H9 (cell line): ENCODE data around the gene ARHGEF2. TPM values are rescaled to one million over a fixed set of nuclear protein-coding genes. Genes with fewer than 3 reads are reported as not detected.

Experiments
- DNase-seq: peaks from one replicate; pipeline ENCODE4 v3.0.0-alpha.2; 2017
- H2AFZ ChIP-seq: one replicate; pipeline ENCODE4 v1.6.1; 2013; ENCODE audit warnings: mild to moderate bottlenecking, low read length, control low read depth, moderate library complexity
- H2AK5ac ChIP-seq: 2 replicates; pipeline ENCODE4 v1.6.1; 2013; ENCODE audit warnings: low read length, control low read depth, mixed read lengths; ENCODE audit not compliant: insufficient read length
- H2BK120ac ChIP-seq: one replicate; pipeline ENCODE4 v1.6.1; 2013; ENCODE audit warnings: low read depth, mild to moderate bottlenecking, low read length, control low read depth, inconsistent platforms; ENCODE audit not compliant: poor library complexity, severe bottlenecking
- H2BK12ac ChIP-seq: 2 replicates; pipeline ENCODE4 v1.6.1; 2013; ENCODE audit warnings: low read length, control low read depth, mixed read lengths, low read depth; ENCODE audit not compliant: insufficient read length
- H2BK15ac ChIP-seq: 2 replicates; pipeline ENCODE4 v1.6.1; 2013; ENCODE audit warnings: low read depth, low read length, control low read depth
- H2BK20ac ChIP-seq: one replicate; pipeline ENCODE4 v1.6.1; 2013; ENCODE audit warnings: low read depth, mild to moderate bottlenecking, low read length, control low read depth, inconsistent platforms; ENCODE audit not compliant: poor library complexity, severe bottlenecking
- H2BK5ac ChIP-seq: 2 replicates; pipeline ENCODE4 v1.6.1; 2013; ENCODE audit warnings: low read length, control low read depth, mixed read lengths; ENCODE audit not compliant: insufficient read length
- H3K14ac ChIP-seq: 2 replicates; pipeline ENCODE4 v1.6.1; 2013; ENCODE audit warnings: low read length, control low read depth; ENCODE audit not compliant: insufficient read depth
- H3K18ac ChIP-seq: 2 replicates; pipeline ENCODE4 v1.6.1; 2013; ENCODE audit warnings: low read depth, mild to moderate bottlenecking, mixed read lengths, low read length, control low read depth; ENCODE audit not compliant: insufficient read length
- H3K23ac ChIP-seq: 2 replicates; pipeline ENCODE4 v1.6.1; 2013; ENCODE audit warnings: low read length, control low read depth, mixed read lengths, low read depth; ENCODE audit not compliant: insufficient read length
- H3K23me2 ChIP-seq: 2 replicates; pipeline ENCODE4 v1.6.1; 2013; ENCODE audit warnings: low read depth, mild to moderate bottlenecking, mixed read lengths, low read length, control low read depth; ENCODE audit not compliant: insufficient read length, poor library complexity, severe bottlenecking
- H3K27ac ChIP-seq: 2 replicates; pipeline ENCODE4 v1.5.1; 2013; ENCODE audit warnings: low read length, control low read depth, mixed read lengths, low read depth; ENCODE audit not compliant: insufficient read length
- H3K27me3 ChIP-seq: 2 replicates; pipeline ENCODE4 v1.6.1; 2013; ENCODE audit warnings: low read length, control low read depth, inconsistent platforms; ENCODE audit not compliant: insufficient read depth
- H3K4ac ChIP-seq: 2 replicates; pipeline ENCODE4 v1.6.1; 2013; ENCODE audit warnings: low read depth, mild to moderate bottlenecking, control low read depth, inconsistent platforms, low read length, moderate library complexity
- H3K4me1 ChIP-seq: 2 replicates; pipeline ENCODE4 v1.6.1; 2013; ENCODE audit warnings: low read length, control low read depth, inconsistent platforms; ENCODE audit not compliant: insufficient read depth
- H3K4me2 ChIP-seq: 2 replicates; pipeline ENCODE4 v1.6.1; 2013; ENCODE audit warnings: low read length, control low read depth, mixed read lengths; ENCODE audit not compliant: insufficient read length, insufficient read depth
- H3K56ac ChIP-seq: 2 replicates; pipeline ENCODE4 v1.6.1; 2013; ENCODE audit warnings: low read depth, mild to moderate bottlenecking, mixed read lengths, low read length, control low read depth; ENCODE audit not compliant: insufficient read length
- H3K79me1 ChIP-seq: 2 replicates; pipeline ENCODE4 v1.6.1; 2013; ENCODE audit warnings: low read depth, mild to moderate bottlenecking, moderate library complexity, low read length, control low read depth, inconsistent platforms; ENCODE audit not compliant: insufficient read depth, poor library complexity, severe bottlenecking
- H3K79me2 ChIP-seq: 2 replicates; pipeline ENCODE4 v1.6.1; 2013; ENCODE audit warnings: low read length, control low read depth, inconsistent platforms; ENCODE audit not compliant: insufficient read depth
- H3K9ac ChIP-seq: 2 replicates; pipeline ENCODE4 v1.6.1; 2013; ENCODE audit warnings: low read length, control low read depth, mixed read lengths; ENCODE audit not compliant: insufficient read length; ENCODE audit errors: extremely low read depth
- H3K9me3 ChIP-seq: one replicate; pipeline ENCODE4 v1.6.1; 2013; ENCODE audit warnings: low read depth, low read length, inconsistent platforms; ENCODE audit not compliant: control insufficient read depth
- H3T11ph ChIP-seq: one replicate; pipeline ENCODE4 v1.6.1; 2013; ENCODE audit warnings: mild to moderate bottlenecking, low read length, control low read depth, inconsistent platforms
- H4K20me1 ChIP-seq: one replicate; pipeline ENCODE4 v1.6.1; 2013; ENCODE audit not compliant: control insufficient read depth, insufficient read length, insufficient read depth
- H4K5ac ChIP-seq: 2 replicates; pipeline ENCODE4 v1.6.1; 2013; ENCODE audit warnings: low read depth, mild to moderate bottlenecking, mixed read lengths, low read length, control low read depth; ENCODE audit not compliant: insufficient read length
- H4K8ac ChIP-seq: replicated peaks from 2 replicates; pipeline ENCODE4 v1.6.1; 2013; ENCODE audit warnings: low read length, control low read depth, mixed read lengths, low read depth; ENCODE audit not compliant: insufficient read length
- H4K91ac ChIP-seq: 2 replicates; pipeline ENCODE4 v1.6.1; 2013; ENCODE audit warnings: low read depth, mild to moderate bottlenecking, moderate library complexity, mixed read lengths, low read length, control low read depth; ENCODE audit not compliant: insufficient read length
- H3K27ac Mint-ChIP-seq, 3 experiments: 2 replicates in 2 of 3; 3 replicates in 1 of 3; pipeline ENCODE4 v1.8.0; 2020 to 2021; ENCODE audit warnings: mixed read lengths in 3 of 3, mild to moderate bottlenecking in 1 of 3, moderate library complexity in 1 of 3
- H3K27me3 Mint-ChIP-seq: 2 replicates; pipeline ENCODE4 v1.8.0; 2021; ENCODE audit warnings: low read depth, mild to moderate bottlenecking, moderate library complexity, mixed read lengths
- H3K36me3 Mint-ChIP-seq, 3 experiments: 2 replicates in 2 of 3; 3 replicates in 1 of 3; pipeline ENCODE4 v1.8.0; 2020 to 2021; ENCODE audit warnings: low read depth in 3 of 3, mixed read lengths in 3 of 3; ENCODE audit not compliant: insufficient read depth in 1 of 3
- H3K4me1 Mint-ChIP-seq, 2 experiments: 2 replicates each; pipeline ENCODE4 v1.8.0; 2020; ENCODE audit warnings: mixed read lengths in 2 of 2
- H3K4me3 Mint-ChIP-seq, 2 experiments: 2 replicates in 1 of 2; 3 replicates in 1 of 2; pipeline ENCODE4 v1.8.0; 2020 to 2021; ENCODE audit warnings: mild to moderate bottlenecking in 2 of 2, mixed read lengths in 2 of 2, moderate library complexity in 1 of 2
- H3K9me3 Mint-ChIP-seq, 2 experiments: 2 replicates in 1 of 2; 3 replicates in 1 of 2; pipeline ENCODE4 v1.8.0; 2020; ENCODE audit warnings: mild to moderate bottlenecking in 2 of 2, mixed read lengths in 2 of 2, moderate library complexity in 1 of 2
- CTCF ChIP-seq: fragments of 200-600 bp; sonication (generic); conservative IDR thresholded peaks from 3 replicates; pipeline ENCODE4 v1.8.0; 2021; ENCODE audit warnings: antibody characterized with exemption, mild to moderate bottlenecking
- WGBS: extraction: QIAGEN DNeasy Blood & Tissue Kit; methylation state at CpG from one replicate; pipeline ENCODE4 v1.1.7; 2013; ENCODE audit warnings: missing lambda C conversion rate, low lambda C conversion rate, mixed read lengths; ENCODE audit not compliant: insufficient read length; ENCODE audit errors: extremely low coverage; 5-methylcytosine and 5-hydroxymethylcytosine counted together
- total RNA-seq: library from RNA; stranded (reverse); gene quantifications from 2 replicates; pipeline ENCODE4 v1.2.1, GENCODE V29; 2021

Gene ARHGEF2
- total RNA-seq, 1 experiment from 2014 or later = 111 TPM

- H3K4me1 Mint-ChIP-seq = peaks cover 0 to 4% of the 10 kb centered on the region in 2 experiments; a peak in 1 of 4 replicates
- H3K4ac ChIP-seq = no peak overlapping the region
- H2BK120ac ChIP-seq = no peak overlapping the region
- H4K91ac ChIP-seq = no peak overlapping the region
- no CpG with 5 or more reads among the region's 2 CpGs for WGBS
- H3K23me2 ChIP-seq = no peaks in the 10 kb centered on the region
- no peak overlapping the region for H3K4me2 ChIP-seq
- H3K4me3 Mint-ChIP-seq = no peak overlapping the region
- H2AFZ ChIP-seq = no peak overlapping the region
- H3K79me2 ChIP-seq = no peaks in the 10 kb centered on the region
- H2AK5ac ChIP-seq = no peak overlapping the region
- H4K5ac ChIP-seq = no peak overlapping the region
- no peaks in the 10 kb centered on the region for H3K36me3 Mint-ChIP-seq
- H3K9me3 Mint-ChIP-seq = no peaks in the 10 kb centered on the region
- no peak overlapping the region for H2BK20ac ChIP-seq
- H2BK15ac ChIP-seq = no peak overlapping the region
- H3K79me1 ChIP-seq = no peaks in the 10 kb centered on the region
- no peaks in the 10 kb centered on the region for H3K9me3 ChIP-seq
- H3K27ac Mint-ChIP-seq = no peak overlapping the region
- no peak overlapping the region for H2BK12ac ChIP-seq
- no peaks in the 10 kb centered on the region for H3K4me1 ChIP-seq
- H2BK5ac ChIP-seq = no peak overlapping the region
- no peak overlapping the region for H3K9ac ChIP-seq
- H3K27me3 Mint-ChIP-seq = peaks cover 4% of the 10 kb centered on the region
- H4K8ac ChIP-seq = no peak overlapping the region
- no peak overlapping the region for H3K14ac ChIP-seq
- TF ChIP-seq CTCF = no peak
- no peak overlapping the region for H3K23ac ChIP-seq
- no peak overlapping the region for H3K18ac ChIP-seq
- H3T11ph ChIP-seq = no peak overlapping the region
- no peaks in the 10 kb centered on the region for H4K20me1 ChIP-seq
- no peak overlapping the region for H3K27ac ChIP-seq
- H3K56ac ChIP-seq = no peak overlapping the region
- DNase-seq = no peak
- H3K27me3 ChIP-seq = no peaks in the 10 kb centered on the region
Observed at GRCh38 chr1:155996166-155996565, 17.8 kb upstream of the ARHGEF2 start.
